ENCODE measurements around the gene HSPA9.

The HSPA9 gene

DNA sequence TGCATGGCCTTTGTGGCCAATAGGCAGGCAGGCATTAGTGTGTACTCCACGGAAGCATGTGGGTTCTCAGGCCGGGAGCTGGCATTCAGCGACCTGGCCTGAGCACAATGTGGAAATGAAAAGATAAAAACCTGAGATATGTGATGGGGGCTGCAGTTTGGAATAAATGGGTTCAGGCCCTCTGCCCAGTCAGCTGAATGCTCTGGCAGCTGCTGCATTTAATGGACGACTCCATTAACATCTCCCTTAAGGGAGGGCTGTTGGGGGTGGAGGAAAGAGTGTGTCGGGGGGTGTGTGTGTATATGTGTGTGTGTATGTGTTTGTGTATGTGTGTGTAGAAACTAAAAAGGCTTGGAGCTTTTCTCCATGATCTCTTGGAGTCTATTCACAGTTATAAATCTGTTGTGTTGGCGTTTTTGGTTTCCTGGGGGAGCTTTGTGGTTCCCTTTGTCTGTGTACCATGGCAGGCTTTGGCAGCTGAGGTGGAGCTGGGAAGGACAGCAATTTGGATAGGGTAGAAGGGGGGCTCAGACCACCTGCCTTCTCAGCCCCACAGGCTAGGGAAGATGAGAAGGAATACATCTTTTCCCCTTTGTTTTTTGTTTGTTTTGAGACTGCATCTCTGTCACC is 27.3 kb upstream of the HSPA9 start:
- H3K4me1 Mint-ChIP-seq (ENCODE audit: low read depth) = peaks cover 14% of the 10 kb centered on the region
- H3K9me3 Mint-ChIP-seq (ENCODE audit: low read depth) = no peaks in the 10 kb centered on the region
- peaks cover 41% of the 10 kb centered on the region for H3K27me3 Mint-ChIP-seq

DNA sequence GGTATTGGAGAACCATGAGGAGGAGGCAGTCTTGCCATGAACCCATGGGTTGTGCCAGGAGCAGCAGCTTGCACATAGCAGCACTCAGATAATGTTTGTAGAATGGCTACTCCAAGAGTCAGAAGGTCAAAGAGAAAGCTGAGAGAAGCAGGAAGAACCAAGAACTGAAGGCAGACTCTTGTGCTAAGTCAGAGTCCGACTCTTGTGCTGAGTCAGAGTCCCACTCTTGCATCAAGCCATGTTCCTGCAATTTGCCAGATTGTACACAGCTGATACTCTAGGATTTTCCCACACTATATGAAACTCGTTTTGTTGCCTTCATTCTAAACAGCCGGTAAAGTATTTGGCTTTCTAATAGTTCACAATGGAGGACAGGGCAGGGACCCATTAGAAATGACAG is 26.2 kb upstream of the HSPA9 start:
- H3K36me3 Mint-ChIP-seq = no peaks in the 10 kb centered on the region
- H3K4me1 Mint-ChIP-seq (ENCODE audit: low read depth) = peaks cover 14% of the 10 kb centered on the region
- H3K27ac Mint-ChIP-seq = no peak overlapping the region
- no peak overlapping the region for H3K4me3 Mint-ChIP-seq
- no peaks in the 10 kb centered on the region for H3K9me3 Mint-ChIP-seq (ENCODE audit: low read depth)
- H3K27me3 Mint-ChIP-seq = peaks cover 40% of the 10 kb centered on the region

More for the DNA sequence above, 27.3 kb upstream of the HSPA9 start:
- Mint-ChIP-seq H3K36me3 (no peaks in the 10 kb centered on the region), H3K27ac (no peak overlapping the region), H3K4me3 (no peak overlapping the region)

DNA sequence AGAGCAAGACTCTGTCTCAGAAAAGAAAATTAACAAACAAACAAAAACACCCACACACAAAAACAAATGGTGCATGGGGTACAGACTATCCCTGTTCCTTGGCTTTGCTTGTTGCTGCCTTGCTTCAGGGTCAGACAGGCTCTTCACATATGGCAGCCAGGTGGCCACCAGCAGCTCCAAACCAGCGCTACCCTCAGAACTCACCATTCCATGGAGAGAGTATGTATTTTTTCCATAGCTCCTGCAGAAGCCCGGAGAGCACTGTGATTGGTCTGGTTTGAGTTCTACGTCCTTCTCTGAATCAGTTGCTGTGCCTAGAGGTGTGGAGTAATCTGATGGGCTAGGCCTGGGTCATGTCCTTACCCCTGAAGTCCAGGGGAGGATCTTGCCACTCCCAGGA is 25.2 kb upstream of the HSPA9 start:
- H3K27me3 Mint-ChIP-seq = peaks cover 37% of the 10 kb centered on the region
- no peaks in the 10 kb centered on the region for H3K9me3 Mint-ChIP-seq (ENCODE audit: low read depth)

DNA sequence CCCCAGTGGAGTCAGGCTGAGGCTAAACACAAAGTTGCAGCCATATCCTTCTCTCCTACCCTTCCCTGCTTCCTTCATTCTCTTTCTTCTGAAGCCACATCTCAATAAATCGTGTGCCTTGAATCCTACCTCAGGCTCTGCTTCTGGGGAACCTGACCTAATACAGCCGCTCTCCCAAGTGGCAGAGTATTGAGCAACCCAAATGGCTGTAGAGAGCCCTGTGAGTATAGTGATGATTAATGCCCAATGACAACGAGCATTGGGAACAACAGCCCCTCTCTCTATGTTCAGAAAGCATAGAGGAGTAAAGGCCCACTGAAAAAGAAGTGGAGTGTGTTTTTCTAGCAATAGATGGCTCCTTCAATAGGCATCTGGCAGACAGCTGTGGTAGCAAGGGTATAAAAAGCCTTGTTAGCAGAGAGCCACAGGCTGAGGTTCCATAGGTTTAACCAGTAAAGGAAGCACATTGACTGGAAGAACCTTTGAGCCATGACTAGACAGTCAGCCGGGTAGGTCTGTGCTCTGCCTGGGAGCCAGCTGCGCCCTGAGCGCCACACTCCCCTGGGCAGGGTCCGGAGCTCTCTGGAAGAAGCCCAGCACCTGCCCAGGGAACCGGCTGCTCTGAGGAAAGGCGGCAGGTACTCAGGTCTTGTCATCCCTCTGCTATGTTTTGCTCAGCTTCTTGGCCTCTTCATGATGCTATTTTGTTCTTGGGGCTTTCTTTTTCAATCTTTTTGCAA is 22.6 kb upstream of the HSPA9 start:
- H3K9me3 Mint-ChIP-seq (ENCODE audit: low read depth) = no peaks in the 10 kb centered on the region

More for the DNA sequence above, 25.2 kb upstream of the HSPA9 start:
- no peaks in the 10 kb centered on the region for H3K36me3 Mint-ChIP-seq
- peaks cover 14% of the 10 kb centered on the region for H3K4me1 Mint-ChIP-seq (ENCODE audit: low read depth)
- no peak overlapping the region for H3K27ac Mint-ChIP-seq
- no peak overlapping the region for H3K4me3 Mint-ChIP-seq

DNA sequence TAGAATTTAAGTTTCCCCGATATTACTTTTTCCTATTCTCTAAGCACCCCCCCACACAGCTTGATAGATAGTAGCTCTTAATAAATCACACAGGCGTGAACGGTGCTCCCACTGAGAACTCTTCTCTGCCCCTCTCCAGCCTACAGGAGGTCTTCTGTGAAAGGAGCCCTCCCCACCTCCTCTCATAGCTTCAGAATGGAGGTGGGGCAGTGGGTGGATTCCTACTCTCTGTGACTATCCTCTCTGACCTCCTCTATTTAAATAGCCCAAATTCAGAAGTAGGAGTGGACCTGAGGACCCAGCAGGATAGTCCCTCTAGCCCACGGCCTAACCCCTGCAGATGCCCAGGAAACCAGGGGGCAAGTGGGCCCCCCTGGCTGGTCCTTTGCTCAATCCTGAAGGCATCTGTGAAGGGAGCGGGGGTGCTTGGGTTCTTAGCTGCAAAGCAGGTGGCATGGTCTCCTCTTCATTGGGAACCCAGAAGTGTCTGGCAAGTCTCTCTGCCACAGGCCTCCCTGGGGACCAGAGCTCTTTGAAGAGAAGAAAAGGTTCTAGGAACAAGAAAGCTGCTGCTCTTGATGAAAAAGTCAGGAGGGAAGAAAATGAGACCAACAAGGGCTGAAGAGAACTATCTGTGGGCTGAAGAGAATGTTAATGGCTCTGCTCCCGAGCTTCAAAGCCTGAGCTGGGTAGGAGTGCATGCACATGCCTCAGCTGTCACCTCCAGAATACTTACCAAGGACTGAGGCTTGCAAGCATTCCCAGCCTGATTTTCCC is 21.1 kb upstream of the HSPA9 start:
- no peak overlapping the region for H3K27ac Mint-ChIP-seq
- H3K9me3 Mint-ChIP-seq (ENCODE audit: low read depth) = no peaks in the 10 kb centered on the region
- peaks cover 25% of the 10 kb centered on the region for H3K27me3 Mint-ChIP-seq

More for the DNA sequence above, 22.6 kb upstream of the HSPA9 start:
- Mint-ChIP-seq H3K4me3 (no peak overlapping the region), H3K36me3 (no peaks in the 10 kb centered on the region), H3K27ac (no peak overlapping the region), H3K4me1 (ENCODE audit: low read depth) (peaks cover under 1% of the 10 kb centered on the region), H3K27me3 (peaks cover 30% of the 10 kb centered on the region)

GRCh38 chr5:138595180-138595795 is 20.1 kb upstream of the HSPA9 start:
- Mint-ChIP-seq H3K27ac (no peak overlapping the region), H3K4me3 (no peak overlapping the region), H3K27me3 (peaks cover 18% of the 10 kb centered on the region), H3K4me1 (ENCODE audit: low read depth) (no peaks in the 10 kb centered on the region), H3K36me3 (no peaks in the 10 kb centered on the region), H3K9me3 (ENCODE audit: low read depth) (no peaks in the 10 kb centered on the region)

More for the DNA sequence above, 21.1 kb upstream of the HSPA9 start:
- Mint-ChIP-seq H3K4me1 (ENCODE audit: low read depth) (no peaks in the 10 kb centered on the region), H3K36me3 (no peaks in the 10 kb centered on the region), H3K4me3 (no peak overlapping the region)

DNA sequence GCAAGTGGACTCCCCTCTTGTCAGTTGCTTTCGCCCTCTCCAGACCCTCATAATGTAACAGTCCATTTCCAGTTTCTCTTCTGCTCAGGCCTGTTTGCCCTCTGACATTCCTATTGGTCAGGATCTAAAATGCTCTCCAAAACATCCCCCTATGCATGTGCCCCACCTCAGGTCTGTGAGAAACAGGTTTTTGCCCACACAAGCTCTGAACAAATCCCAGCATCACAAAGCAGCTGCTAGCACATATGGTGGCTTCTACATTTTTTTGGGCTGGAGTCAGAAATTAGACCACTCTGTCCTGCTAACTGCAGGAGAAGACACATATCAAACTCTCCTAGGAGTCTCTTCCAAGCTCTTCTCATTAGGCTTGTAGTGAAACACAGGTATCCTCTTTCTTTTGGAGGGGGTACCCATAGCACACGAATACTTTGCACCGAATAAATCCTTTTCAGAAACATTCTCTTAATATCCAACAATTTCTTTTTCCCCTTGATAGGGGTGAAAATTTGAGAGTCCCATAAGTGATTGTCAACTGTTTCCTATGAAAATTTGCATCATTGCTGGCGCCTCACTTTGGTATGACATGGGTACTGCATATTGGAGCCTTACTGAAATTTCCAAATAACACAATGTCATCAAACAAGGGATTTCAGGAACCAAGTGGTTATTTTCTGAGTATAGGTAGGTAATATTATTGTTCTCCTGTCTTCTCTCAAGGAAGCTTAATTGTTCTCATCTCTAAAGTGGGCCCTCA is 19.3 kb upstream of the HSPA9 start:
- no peaks in the 10 kb centered on the region for H3K36me3 Mint-ChIP-seq
- H3K27me3 Mint-ChIP-seq = peaks cover 18% of the 10 kb centered on the region
- no peak overlapping the region for H3K4me3 Mint-ChIP-seq
- H3K9me3 Mint-ChIP-seq (ENCODE audit: low read depth) = no peaks in the 10 kb centered on the region
- H3K4me1 Mint-ChIP-seq (ENCODE audit: low read depth) = no peaks in the 10 kb centered on the region
- H3K27ac Mint-ChIP-seq = no peak overlapping the region

DNA sequence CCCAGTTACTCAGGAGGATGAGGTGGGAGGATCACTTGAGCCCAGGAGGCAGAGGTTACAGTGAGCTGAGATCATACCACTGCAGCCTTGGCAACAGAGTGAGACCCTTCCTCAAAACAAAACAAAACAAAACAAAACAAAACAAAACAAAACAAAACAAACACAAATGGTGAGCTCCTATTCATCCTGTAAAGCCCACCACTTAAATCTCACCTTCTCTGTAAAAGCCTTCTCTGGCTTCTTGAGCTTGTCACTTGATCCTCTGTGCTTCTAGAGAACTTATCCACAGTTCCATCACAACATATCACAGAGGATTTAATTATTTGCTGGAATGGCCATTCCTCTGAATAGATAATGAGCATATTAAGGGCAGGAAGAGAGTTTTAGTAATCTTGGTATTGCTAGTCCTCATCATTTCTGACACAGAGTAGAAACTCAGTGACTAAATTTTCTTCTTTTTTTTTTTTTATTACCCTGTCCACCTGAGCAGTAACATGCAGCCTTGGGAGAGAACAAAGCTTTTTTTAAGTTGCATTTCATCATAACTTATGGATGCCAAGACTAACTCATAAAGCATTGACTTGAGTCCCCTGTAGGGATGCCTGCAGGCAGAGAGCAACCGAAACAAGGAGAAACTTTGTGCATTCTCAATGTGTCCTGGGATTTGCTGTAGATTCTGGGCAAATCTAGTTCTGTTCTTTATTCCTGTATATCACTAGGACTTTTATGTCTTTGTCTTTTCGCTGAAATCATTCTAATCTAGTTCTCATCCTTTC is 13.0 kb upstream of the HSPA9 start:
- no peaks in the 10 kb centered on the region for H3K9me3 Mint-ChIP-seq (ENCODE audit: low read depth)
- H3K27ac Mint-ChIP-seq = no peak overlapping the region
- no peak overlapping the region for H3K4me3 Mint-ChIP-seq
- peaks cover 10% of the 10 kb centered on the region for H3K27me3 Mint-ChIP-seq
- H3K36me3 Mint-ChIP-seq = peaks cover 2% of the 10 kb centered on the region
- H3K4me1 Mint-ChIP-seq (ENCODE audit: low read depth) = no peaks in the 10 kb centered on the region

DNA sequence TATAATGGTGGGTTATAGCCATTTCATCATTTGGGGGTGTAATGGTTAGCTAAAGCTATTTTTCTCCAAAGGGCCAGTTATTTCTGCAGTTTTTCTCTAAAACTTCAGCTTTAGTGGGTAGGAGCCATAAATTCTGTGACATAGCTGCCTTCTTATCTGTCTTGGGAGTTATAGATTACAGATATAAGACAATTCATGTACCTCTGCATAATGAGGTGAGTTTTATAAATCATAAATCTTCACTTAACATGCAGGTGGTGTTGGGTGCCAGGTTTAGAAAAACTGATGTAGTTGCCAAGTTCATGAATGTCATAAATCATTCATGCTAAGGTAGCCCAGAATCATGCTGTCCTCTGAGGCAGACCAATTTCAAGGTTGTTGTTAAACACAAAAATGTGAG is 10.0 kb upstream of the HSPA9 start:
- peaks cover 2% of the 10 kb centered on the region for H3K36me3 Mint-ChIP-seq
- no peaks in the 10 kb centered on the region for H3K4me1 Mint-ChIP-seq (ENCODE audit: low read depth)
- no peak overlapping the region for H3K27ac Mint-ChIP-seq
- H3K9me3 Mint-ChIP-seq (ENCODE audit: low read depth) = no peaks in the 10 kb centered on the region
- H3K4me3 Mint-ChIP-seq = no peak overlapping the region
- H3K27me3 Mint-ChIP-seq = peaks cover 6% of the 10 kb centered on the region

DNA sequence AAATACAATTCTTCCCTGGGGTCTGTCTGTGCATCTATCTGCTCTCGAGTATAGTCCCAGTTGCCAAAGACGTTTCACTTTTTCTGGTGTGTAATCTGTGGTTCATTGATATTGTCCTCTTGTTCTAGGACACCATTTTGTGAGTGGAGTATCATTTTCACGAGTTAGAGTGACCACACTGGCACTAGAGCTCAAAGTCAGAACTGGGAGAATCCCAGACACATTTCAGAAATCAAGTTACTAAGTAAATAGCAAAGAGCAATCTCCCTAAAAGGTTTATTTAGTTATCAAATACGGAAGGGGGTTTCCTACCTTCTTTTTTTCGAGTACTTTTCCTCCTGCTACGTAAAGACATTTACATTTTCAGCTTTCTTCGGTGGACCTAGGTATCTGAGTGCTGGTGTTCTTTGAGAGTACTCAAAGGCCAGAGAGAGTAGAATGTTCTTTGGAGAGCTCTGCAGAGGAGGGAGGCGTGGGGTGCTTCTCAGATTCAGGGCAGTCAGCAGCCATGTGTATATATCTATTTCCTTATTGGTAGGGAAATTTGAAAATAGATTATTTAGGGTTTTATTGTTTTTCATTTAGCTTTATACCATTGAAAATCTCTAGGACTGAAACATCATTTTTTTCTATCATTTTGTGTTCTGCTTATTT is 8.9 kb upstream of the HSPA9 start:
- no peak overlapping the region for H3K27ac Mint-ChIP-seq
- H3K4me1 Mint-ChIP-seq (ENCODE audit: low read depth) = no peaks in the 10 kb centered on the region
- H3K36me3 Mint-ChIP-seq = peaks cover 2% of the 10 kb centered on the region
- no peak overlapping the region for H3K4me3 Mint-ChIP-seq
- H3K27me3 Mint-ChIP-seq = peaks cover 6% of the 10 kb centered on the region
- H3K9me3 Mint-ChIP-seq (ENCODE audit: low read depth) = no peaks in the 10 kb centered on the region

GRCh38 chr5:138582959-138583358 is 7.8 kb upstream of the HSPA9 start:
- Mint-ChIP-seq H3K36me3 (peaks cover 2% of the 10 kb centered on the region), H3K9me3 (ENCODE audit: low read depth) (no peaks in the 10 kb centered on the region), H3K4me3 (no peak overlapping the region), H3K27ac (no peak overlapping the region), H3K4me1 (ENCODE audit: low read depth) (no peaks in the 10 kb centered on the region), H3K27me3 (peaks cover 4% of the 10 kb centered on the region)

DNA sequence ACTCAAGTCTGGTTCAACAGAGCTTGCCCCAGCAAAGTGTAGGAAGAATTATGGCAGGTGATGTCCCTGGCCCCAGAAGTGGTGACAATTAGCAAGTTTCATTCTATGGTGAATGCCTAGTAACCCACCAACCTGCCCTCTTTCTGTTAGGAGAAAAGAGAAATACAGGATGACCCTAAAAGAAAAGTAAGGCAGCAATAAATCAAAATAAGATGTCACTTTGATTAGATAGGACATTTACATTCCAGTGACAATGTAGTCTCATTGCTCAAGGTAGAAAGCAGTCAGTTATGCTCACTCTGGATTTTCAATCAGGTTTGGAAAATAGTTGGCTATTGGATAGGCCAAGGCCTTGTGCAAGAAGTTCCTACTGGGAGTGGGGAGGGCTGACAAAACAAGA is 5.6 kb upstream of the HSPA9 start:
- peaks cover 2% of the 10 kb centered on the region for H3K27me3 Mint-ChIP-seq

GRCh38 chr5:138580001-138580400 is 4.8 kb upstream of the HSPA9 start:
- H3K4me3 Mint-ChIP-seq = no peak overlapping the region
- H3K36me3 Mint-ChIP-seq = no peaks in the 10 kb centered on the region
- no peaks in the 10 kb centered on the region for H3K9me3 Mint-ChIP-seq (ENCODE audit: low read depth)
- peaks cover 8% of the 10 kb centered on the region for H3K4me1 Mint-ChIP-seq (ENCODE audit: low read depth)
- H3K27me3 Mint-ChIP-seq = peaks cover 2% of the 10 kb centered on the region
- H3K27ac Mint-ChIP-seq = no peak overlapping the region

More for the DNA sequence above, 5.6 kb upstream of the HSPA9 start:
- H3K4me1 Mint-ChIP-seq (ENCODE audit: low read depth) = peaks cover 5% of the 10 kb centered on the region
- no peaks in the 10 kb centered on the region for H3K36me3 Mint-ChIP-seq
- no peak overlapping the region for H3K4me3 Mint-ChIP-seq
- H3K9me3 Mint-ChIP-seq (ENCODE audit: low read depth) = no peaks in the 10 kb centered on the region
- H3K27ac Mint-ChIP-seq = no peak overlapping the region

Data from activated naive CD8-positive, alpha-beta T cell (primary cell).